Pulmonary artery endothelial cell (primary cell): Measurements from ENCODE around the gene METTL27. TPM values are rescaled to one million over a fixed set of nuclear protein-coding genes. Genes with fewer than 3 reads are reported as not detected.
A peak's percentile ranks its signal among the peaks of the same experiment; 100 is the strongest.
"Not testable (repeated sequence)": the region's sequence is repeated elsewhere in the genome, so short reads cannot be mapped to it uniquely, and the experiment has no call there.

ENCODE experiments used
- DNase-seq: peaks from one replicate; pipeline ENCODE4 v3.0.0-alpha.2; 2011; ENCODE audit warnings: low read depth, low spot score
- total RNA-seq: library from RNA; depleted of rRNA; stranded (reverse); fragments of >200 nt; gene quantifications from 2 replicates; pipeline ENCODE4 v1.2.3, GENCODE V29; 2014

Gene METTL27
- 0.99 and 1.0 TPM in 2 replicates for total RNA-seq

- peak; percentile 67 for DNase-seq
Observed at GRCh38 chr7:73842067-73842976, at the start of gene METTL27. METTL27 (minus strand) TSS chr7:73842516; CDS start chr7:73842140, 376 bp downstream.

- no peak for DNase-seq
Observed at GRCh38 chr7:73891178-73891885, 49.0 kb upstream of the METTL27 start.

GRCh38 chr7:73890555-73891147, 48.3 kb upstream of the METTL27 start:
- no peak for DNase-seq

- DNase-seq: no peak
Observed at GRCh38 chr7:73888959-73889358, 46.6 kb upstream of the METTL27 start.

GRCh38 chr7:73887762-73888161, 45.4 kb upstream of the METTL27 start:
- no peak for DNase-seq

- peak; percentile 75 for DNase-seq
Observed at GRCh38 chr7:73885975-73886798, 43.9 kb upstream of the METTL27 start.

- no peak for DNase-seq
Observed at GRCh38 chr7:73885433-73885974, 43.2 kb upstream of the METTL27 start.

- DNase-seq: not testable (repeated sequence)
Observed at GRCh38 chr7:73884867-73885422, 42.6 kb upstream of the METTL27 start.

GRCh38 chr7:73882047-73882402, 39.7 kb upstream of the METTL27 start:
- no peak for DNase-seq

GRCh38 chr7:73881352-73882046, 39.2 kb upstream of the METTL27 start:
- DNase-seq: no peak

GRCh38 chr7:73880755-73881328, 38.5 kb upstream of the METTL27 start:
- DNase-seq: no peak

- DNase-seq: no peak
Observed at GRCh38 chr7:73879977-73880681, 37.8 kb upstream of the METTL27 start.

GRCh38 chr7:73876973-73877372, 34.7 kb upstream of the METTL27 start:
- DNase-seq: no peak

- no peak for DNase-seq
Observed at GRCh38 chr7:73876361-73876760, 34.0 kb upstream of the METTL27 start.

GRCh38 chr7:73872056-73872908, 30.0 kb upstream of the METTL27 start:
- DNase-seq: no peak

GRCh38 chr7:73871163-73872011, 29.1 kb upstream of the METTL27 start:
- no peak for DNase-seq

- DNase-seq: no peak
Observed at GRCh38 chr7:73870041-73870492, 27.8 kb upstream of the METTL27 start.
